Measurements from ENCODE around the gene TRMT61A.

The TRMT61A gene

GRCh38 chr14:103556946-103557758 lies 28.2 kb downstream of the TRMT61A start:
- Histone ChIP-seq H3K9ac (ENCODE audit: low read depth, low read length) (no peak overlapping the region), H3K27me3 (ENCODE audit: control insufficient read depth, insufficient read depth, low read length) (no peaks in the 10 kb centered on the region), H3K4me3 (ENCODE audit: low read length) (no peak overlapping the region), H3K36me3 (ENCODE audit: insufficient read depth, low read length) (peaks cover 29% of the 10 kb centered on the region), H3K4me2 (ENCODE audit: low read length) (peak overlapping the region; percentile 21), H3K4me1 (ENCODE audit: control insufficient read depth, insufficient read depth, low read length) (peaks cover 49% of the 10 kb centered on the region), H3K9me3 (replicated peaks; ENCODE audit: low read length) (no peaks in the 10 kb centered on the region)

GRCh38 chr14:103558071-103558882 lies 29.3 kb downstream of the TRMT61A start:
- peak overlapping the region; percentile 6 for H3K9ac ChIP-seq (ENCODE audit: low read depth, low read length)
- H3K9me3 ChIP-seq (replicated peaks; ENCODE audit: low read length), result no peaks in the 10 kb centered on the region
- no peak overlapping the region for H3K4me3 ChIP-seq (ENCODE audit: low read length)
- H3K36me3 ChIP-seq (ENCODE audit: insufficient read depth, low read length), result peaks cover 26% of the 10 kb centered on the region
- H3K27me3 ChIP-seq (ENCODE audit: control insufficient read depth, insufficient read depth, low read length), result no peaks in the 10 kb centered on the region
- peak overlapping the region; percentile 21 for H3K4me2 ChIP-seq (ENCODE audit: low read length)
- peaks cover 41% of the 10 kb centered on the region for H3K4me1 ChIP-seq (ENCODE audit: control insufficient read depth, insufficient read depth, low read length)

GRCh38 chr14:103559766-103560165 lies 30.8 kb downstream of the TRMT61A start:
- Histone ChIP-seq H3K9me3 (replicated peaks; ENCODE audit: low read length) (no peaks in the 10 kb centered on the region), H3K36me3 (ENCODE audit: insufficient read depth, low read length) (peaks cover 25% of the 10 kb centered on the region), H3K4me2 (ENCODE audit: low read length) (peak overlapping the region; percentile 32), H3K4me1 (ENCODE audit: control insufficient read depth, insufficient read depth, low read length) (peaks cover 46% of the 10 kb centered on the region), H3K4me3 (ENCODE audit: low read length) (no peak overlapping the region), H3K27me3 (ENCODE audit: control insufficient read depth, insufficient read depth, low read length) (no peaks in the 10 kb centered on the region), H3K9ac (ENCODE audit: low read depth, low read length) (no peak overlapping the region)

GRCh38 chr14:103560691-103561090 lies 31.7 kb downstream of the TRMT61A start:
- Histone ChIP-seq H3K9ac (ENCODE audit: low read depth, low read length) (peak overlapping the region; percentile 97), H3K4me2 (ENCODE audit: low read length) (peak overlapping the region; percentile 94), H3K4me1 (ENCODE audit: control insufficient read depth, insufficient read depth, low read length) (peaks cover 46% of the 10 kb centered on the region), H3K27me3 (ENCODE audit: control insufficient read depth, insufficient read depth, low read length) (no peaks in the 10 kb centered on the region), H3K9me3 (replicated peaks; ENCODE audit: low read length) (no peaks in the 10 kb centered on the region), H3K4me3 (ENCODE audit: low read length) (peak overlapping the region; percentile 100), H3K36me3 (ENCODE audit: insufficient read depth, low read length) (peaks cover 23% of the 10 kb centered on the region)

GRCh38 chr14:103561381-103562178 lies 32.6 kb downstream of the TRMT61A start:
- peak overlapping the region; percentile 97 for H3K9ac ChIP-seq (ENCODE audit: low read depth, low read length)
- H3K4me3 ChIP-seq (ENCODE audit: low read length), result peak overlapping the region; percentile 100
- H3K4me1 ChIP-seq (ENCODE audit: control insufficient read depth, insufficient read depth, low read length), result peaks cover 46% of the 10 kb centered on the region
- peak overlapping the region; percentile 94 for H3K4me2 ChIP-seq (ENCODE audit: low read length)
- peaks cover 26% of the 10 kb centered on the region for H3K36me3 ChIP-seq (ENCODE audit: insufficient read depth, low read length)
- H3K27me3 ChIP-seq (ENCODE audit: control insufficient read depth, insufficient read depth, low read length), result no peaks in the 10 kb centered on the region
- no peaks in the 10 kb centered on the region for H3K9me3 ChIP-seq (replicated peaks; ENCODE audit: low read length)

- Histone ChIP-seq H3K4me2 (ENCODE audit: low read length) (peak overlapping the region; percentile 94), H3K9ac (ENCODE audit: low read depth, low read length) (peak overlapping the region; percentile 97)
These were observed 33.1 kb downstream of the TRMT61A start for GRCh38 chr14:103562179-103562428.

GRCh38 chr14:103562429-103563225 lies 33.6 kb downstream of the TRMT61A start, which contains the start of the genes BAG5 and COA8:
TSS of gene BAG5 (minus strand) at chr14:103562657. CDS start at chr14:103561164, 1,493 bp downstream.
TSS of gene COA8 (plus strand) at chr14:103562960. CDS start at chr14:103563002, 42 bp downstream.
- Histone ChIP-seq H3K9me3 (replicated peaks; ENCODE audit: low read length) (no peaks in the 10 kb centered on the region), H3K36me3 (ENCODE audit: insufficient read depth, low read length) (peaks cover 27% of the 10 kb centered on the region), H3K4me3 (ENCODE audit: low read length) (peak within 1 kb of the TSS; percentile 100), H3K27me3 (ENCODE audit: control insufficient read depth, insufficient read depth, low read length) (no peaks in the 10 kb centered on the region), H3K4me2 (ENCODE audit: low read length) (peak within 1 kb of the TSS; percentile 94), H3K4me1 (ENCODE audit: control insufficient read depth, insufficient read depth, low read length) (peaks cover 42% of the 10 kb centered on the region), H3K9ac (ENCODE audit: low read depth, low read length) (peak within 1 kb of the TSS; percentile 97)

More at GRCh38 chr14:103562179-103562428, 33.1 kb downstream of the TRMT61A start:
- H3K36me3 ChIP-seq (ENCODE audit: insufficient read depth, low read length), result peaks cover 27% of the 10 kb centered on the region
- peaks cover 45% of the 10 kb centered on the region for H3K4me1 ChIP-seq (ENCODE audit: control insufficient read depth, insufficient read depth, low read length)
- no peaks in the 10 kb centered on the region for H3K9me3 ChIP-seq (replicated peaks; ENCODE audit: low read length)
- no peaks in the 10 kb centered on the region for H3K27me3 ChIP-seq (ENCODE audit: control insufficient read depth, insufficient read depth, low read length)
- H3K4me3 ChIP-seq (ENCODE audit: low read length), result peak overlapping the region; percentile 100

GRCh38 chr14:103563226-103563620 lies 34.2 kb downstream of the TRMT61A start:
- peak overlapping the region; percentile 100 for H3K4me3 ChIP-seq (ENCODE audit: low read length)
- no peaks in the 10 kb centered on the region for H3K27me3 ChIP-seq (ENCODE audit: control insufficient read depth, insufficient read depth, low read length)
- peak overlapping the region; percentile 97 for H3K9ac ChIP-seq (ENCODE audit: low read depth, low read length)
- peak overlapping the region; percentile 94 for H3K4me2 ChIP-seq (ENCODE audit: low read length)
- peaks cover 36% of the 10 kb centered on the region for H3K4me1 ChIP-seq (ENCODE audit: control insufficient read depth, insufficient read depth, low read length)
- no peaks in the 10 kb centered on the region for H3K9me3 ChIP-seq (replicated peaks; ENCODE audit: low read length)
- H3K36me3 ChIP-seq (ENCODE audit: insufficient read depth, low read length), result peaks cover 27% of the 10 kb centered on the region

GRCh38 chr14:103563844-103564505 lies 35.0 kb downstream of the TRMT61A start:
- Histone ChIP-seq H3K4me2 (ENCODE audit: low read length) (peak overlapping the region; percentile 94), H3K4me3 (ENCODE audit: low read length) (peak overlapping the region; percentile 100), H3K9ac (ENCODE audit: low read depth, low read length) (peak overlapping the region; percentile 97), H3K9me3 (replicated peaks; ENCODE audit: low read length) (no peaks in the 10 kb centered on the region), H3K4me1 (ENCODE audit: control insufficient read depth, insufficient read depth, low read length) (peaks cover 28% of the 10 kb centered on the region), H3K27me3 (ENCODE audit: control insufficient read depth, insufficient read depth, low read length) (no peaks in the 10 kb centered on the region), H3K36me3 (ENCODE audit: insufficient read depth, low read length) (peaks cover 23% of the 10 kb centered on the region)

GRCh38 chr14:103568952-103569351 lies 40.0 kb downstream of the TRMT61A start:
- Histone ChIP-seq H3K4me2 (ENCODE audit: low read length) (no peak overlapping the region), H3K36me3 (ENCODE audit: insufficient read depth, low read length) (peaks cover 8% of the 10 kb centered on the region), H3K4me1 (ENCODE audit: control insufficient read depth, insufficient read depth, low read length) (peaks cover 4% of the 10 kb centered on the region)

More at GRCh38 chr14:103568952-103569351, 40.0 kb downstream of the TRMT61A start:
- Histone ChIP-seq H3K9me3 (replicated peaks; ENCODE audit: low read length) (no peaks in the 10 kb centered on the region), H3K4me3 (ENCODE audit: low read length) (no peak overlapping the region), H3K27me3 (ENCODE audit: control insufficient read depth, insufficient read depth, low read length) (no peaks in the 10 kb centered on the region), H3K9ac (ENCODE audit: low read depth, low read length) (no peak overlapping the region)
